Endothelial cell of umbilical vein (primary cell): ENCODE data around the gene CLDND2.

Experiments
- EZH2 ChIP-seq: IDR thresholded peaks from 2 replicates; pipeline ENCODE4 v1.6.1; 2012; ENCODE audit warnings: borderline replicate concordance, low read depth, mild to moderate bottlenecking, moderate library complexity, low read length, inconsistent platforms; ENCODE audit not compliant: severe bottlenecking
- POLR2A ChIP-seq: IDR thresholded peaks from 2 replicates; pipeline ENCODE4 v1.6.1; 2012; ENCODE audit warnings: low read depth, mild to moderate bottlenecking, control low read depth, low read length
- POLR2AphosphoS5 ChIP-seq: IDR thresholded peaks from 2 replicates; pipeline ENCODE4 v1.6.1; 2012; ENCODE audit warnings: low read depth, mild to moderate bottlenecking, control low read depth, low read length, moderate library complexity; ENCODE audit not compliant: insufficient read depth
- TF ChIP-seq, protein P1 (sequence below), 2 donors: IDR thresholded peaks; 1 replicate in 1 of 2; 2 replicates in 1 of 2; pipeline ENCODE4 v1.5.1; 2011; ENCODE audit warnings: low read length in 2 of 2, mild to moderate bottlenecking in 2 of 2, moderate library complexity in 2 of 2, control low read depth in 1 of 2, inconsistent platforms in 1 of 2, low read depth in 1 of 2; ENCODE audit not compliant: insufficient read depth in 1 of 2; ENCODE audit errors: extremely low read depth in 1 of 2

DNA sequence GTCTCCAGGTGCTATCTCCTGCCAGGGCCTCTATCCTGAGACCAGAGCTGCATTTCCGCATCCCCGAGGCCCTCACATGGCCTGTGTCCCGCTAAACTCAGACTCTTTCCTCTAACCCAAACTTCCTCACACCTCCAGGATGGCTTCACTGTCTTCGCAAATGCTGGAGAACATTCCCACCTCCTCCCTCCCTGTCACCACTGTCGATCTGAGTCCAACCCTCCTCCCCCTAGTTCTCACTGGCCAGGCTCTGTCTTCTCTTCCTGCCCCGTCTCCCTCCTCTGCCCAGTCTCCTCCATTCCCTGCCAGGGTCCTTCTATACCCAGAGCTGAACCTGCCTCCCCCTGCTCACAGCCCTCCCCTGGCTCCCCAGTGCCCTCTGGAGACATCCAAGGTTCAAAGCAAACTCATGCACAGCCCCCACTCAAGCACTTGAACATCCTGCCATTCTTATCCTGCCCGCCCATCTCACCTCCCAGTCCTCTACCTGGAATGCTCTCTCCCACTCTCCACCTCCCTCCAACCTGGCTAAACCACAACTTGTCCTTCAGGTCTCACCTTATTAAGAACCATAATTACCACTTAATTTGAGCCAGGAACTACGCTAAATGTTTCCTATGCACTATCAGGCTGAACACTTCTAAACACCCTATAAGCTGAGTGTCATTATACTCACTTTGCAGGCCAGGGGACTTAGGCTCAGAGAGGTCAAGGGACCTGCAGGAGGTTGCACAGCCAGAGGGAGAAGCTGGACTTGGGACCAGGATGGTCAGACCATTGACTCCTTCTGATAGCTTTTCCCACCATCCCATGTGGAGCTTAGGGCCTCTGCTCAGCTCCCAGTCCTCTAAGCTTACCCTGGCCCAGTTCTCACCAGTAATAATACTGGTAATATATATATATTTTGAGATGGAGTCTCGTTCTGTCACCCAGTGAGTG lies 25.9 kb downstream of the CLDND2 start:
- TF ChIP-seq POLR2A (no peak), POLR2AphosphoS5 (no peak), EZH2 (no peak)
- TF ChIP-seq, protein P1, sequence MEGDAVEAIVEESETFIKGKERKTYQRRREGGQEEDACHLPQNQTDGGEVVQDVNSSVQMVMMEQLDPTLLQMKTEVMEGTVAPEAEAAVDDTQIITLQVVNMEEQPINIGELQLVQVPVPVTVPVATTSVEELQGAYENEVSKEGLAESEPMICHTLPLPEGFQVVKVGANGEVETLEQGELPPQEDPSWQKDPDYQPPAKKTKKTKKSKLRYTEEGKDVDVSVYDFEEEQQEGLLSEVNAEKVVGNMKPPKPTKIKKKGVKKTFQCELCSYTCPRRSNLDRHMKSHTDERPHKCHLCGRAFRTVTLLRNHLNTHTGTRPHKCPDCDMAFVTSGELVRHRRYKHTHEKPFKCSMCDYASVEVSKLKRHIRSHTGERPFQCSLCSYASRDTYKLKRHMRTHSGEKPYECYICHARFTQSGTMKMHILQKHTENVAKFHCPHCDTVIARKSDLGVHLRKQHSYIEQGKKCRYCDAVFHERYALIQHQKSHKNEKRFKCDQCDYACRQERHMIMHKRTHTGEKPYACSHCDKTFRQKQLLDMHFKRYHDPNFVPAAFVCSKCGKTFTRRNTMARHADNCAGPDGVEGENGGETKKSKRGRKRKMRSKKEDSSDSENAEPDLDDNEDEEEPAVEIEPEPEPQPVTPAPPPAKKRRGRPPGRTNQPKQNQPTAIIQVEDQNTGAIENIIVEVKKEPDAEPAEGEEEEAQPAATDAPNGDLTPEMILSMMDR (IDR thresholded peaks at IDR 0.05; ENCODE audit: extremely low read depth in 1 of 2, insufficient read depth in 1 of 2, low read depth in 1 of 2, low read length in 2 of 2), result no peak
